Sigmoid colon (tissue), 7 donors: ENCODE data around the gene SLC9A8. TPM values are rescaled to one million over a fixed set of nuclear protein-coding genes. Genes with fewer than 3 reads are reported as not detected.

Experiments used
- DNase-seq: peaks from one replicate; pipeline ENCODE4 v3.0.0-alpha.2; 2019
- H3K27ac ChIP-seq, 4 donors: fragments of 200-600 bp; sonication (generic); one replicate each; pipeline ENCODE4 v1.5.1; 2016 to 2019; ENCODE audit warnings: mild to moderate bottlenecking in 1 of 4
- H3K27me3 ChIP-seq, 3 donors: fragments of 200-600 bp; sonication (generic); one replicate each; pipeline ENCODE4 v1.5.1; 2019; ENCODE audit warnings: mild to moderate bottlenecking in 1 of 3
- H3K36me3 ChIP-seq, 4 donors: fragments of 200-600 bp; sonication (generic); one replicate each; pipeline ENCODE4 v1.5.1; 2016 to 2019
- H3K4me1 ChIP-seq, 4 donors: fragments of 200-600 bp; sonication (generic); one replicate each; pipeline ENCODE4 v1.5.1; 2017 to 2019
- H3K4me3 ChIP-seq, 4 donors: fragments of 200-600 bp; sonication (generic); one replicate each; pipeline ENCODE4 v1.5.1; 2017 to 2019; ENCODE audit warnings: mild to moderate bottlenecking in 2 of 4, moderate library complexity in 1 of 4
- H3K9me3 ChIP-seq, 4 donors: fragments of 200-600 bp in 3 of 4; sonication (generic) in 3 of 4; one replicate each; pipeline versions ENCODE4 v1.5.1 to v1.6.1; 2013 to 2019
- CTCF ChIP-seq, 4 experiments: fragments of 450-650 bp in 3 of 4; fragments of 200-600 bp in 1 of 4; IDR thresholded peaks; one replicate each; pipeline ENCODE4 v1.5.1; 2016 to 2019; ENCODE audit warnings: antibody characterized with exemption in 4 of 4, mild to moderate bottlenecking in 3 of 4, moderate library complexity in 2 of 4
- EP300 ChIP-seq, 4 donors: sonication (generic); formaldehyde crosslinking; IDR thresholded peaks; one replicate each; pipeline ENCODE4 v1.6.1; 2017; ENCODE audit warnings: antibody characterized with exemption in 4 of 4
- POLR2A ChIP-seq, 2 donors: fragments of 450-650 bp; IDR thresholded peaks; one replicate each; pipeline ENCODE4 v1.6.1; 2016; ENCODE audit warnings: antibody characterized with exemption in 2 of 2, mild to moderate bottlenecking in 2 of 2, moderate library complexity in 2 of 2
- POLR2AphosphoS5 ChIP-seq, 4 donors: sonication (generic); formaldehyde crosslinking; IDR thresholded peaks; one replicate each; pipeline ENCODE4 v1.6.1; 2017; ENCODE audit warnings: antibody characterized with exemption in 4 of 4
- WGBS, 2 donors: extraction: QIAGEN DNeasy Blood & Tissue Kit; methylation state at CpG; one replicate each; pipeline ENCODE4 v1.1.7; 2013; 5-methylcytosine and 5-hydroxymethylcytosine counted together
- intact Hi-C: fragments of 100-400 bp; cut with DNase I; formaldehyde crosslinking; loops from one replicate; pipeline ENCODE4 v1.15.1; 2023
- polyA plus RNA-seq, 3 donors: library from polyadenylated mRNA; stranded (reverse); fragments of 200-250 nt; gene quantifications; one replicate each; pipeline ENCODE4 v1.2.3, GENCODE V29; 2013
- total RNA-seq, 4 donors: library from RNA; depleted of rRNA; stranded (reverse); fragments of >200 nt; gene quantifications; one replicate each; pipeline ENCODE4 v1.1.0, GENCODE V29; 2016
- donor health status: healthy with polysubstance abuse.
- donor health status: Bipolar disorder and iron deficiency.
- donor health status: healthy.

Gene SLC9A8
- total and polyA plus RNA-seq, 7 donors = 1.8 to 14.7 (median 5.7) TPM

GRCh38 chr20:49870261-49870660 lies 57.6 kb downstream of the SLC9A8 start:
- H3K27ac ChIP-seq = no peak overlapping the region
- peaks cover 0 to under 1% (median 0%) of the 10 kb centered on the region in 4 donors for H3K4me1 ChIP-seq
- no peak overlapping the region for H3K4me3 ChIP-seq
- H3K27me3 ChIP-seq = no peaks in the 10 kb centered on the region
- peaks cover 0 to 60% (median 5%) of the 10 kb centered on the region in 4 donors for H3K36me3 ChIP-seq
- H3K9me3 ChIP-seq = no peaks in the 10 kb centered on the region
- 95 to 99% methylated on average over 5 of the region's 5 CpGs for WGBS, 2 donors
- no peak for DNase-seq
- intact Hi-C loops = no loop called here
- no peak for TF ChIP-seq POLR2AphosphoS5 (IDR thresholded peaks at IDR 0.05)

GRCh38 chr20:49871391-49871948 lies 58.8 kb downstream of the SLC9A8 start:
- no peaks in the 10 kb centered on the region for H3K27me3 ChIP-seq
- intact Hi-C loops = no loop called here
- peaks cover 0 to 50% (median 0%) of the 10 kb centered on the region in 4 donors for H3K36me3 ChIP-seq
- peaks cover 0 to 9% (median 2%) of the 10 kb centered on the region in 4 donors for H3K4me1 ChIP-seq
- DNase-seq = no peak
- no peak overlapping the region for H3K27ac ChIP-seq
- 96 to 98% methylated on average over 6 of the region's 6 CpGs for WGBS, 2 donors
- no peaks in the 10 kb centered on the region for H3K9me3 ChIP-seq
- TF ChIP-seq CTCF (IDR thresholded peaks at IDR 0.05) (no peak), POLR2AphosphoS5 (IDR thresholded peaks at IDR 0.05) (no peak), POLR2A (IDR thresholded peaks at IDR 0.05) (no peak), EP300 (IDR thresholded peaks at IDR 0.05) (no peak)
- no peak overlapping the region for H3K4me3 ChIP-seq

GRCh38 chr20:49872056-49872455 lies 59.4 kb downstream of the SLC9A8 start:
- no peaks in the 10 kb centered on the region for H3K9me3 ChIP-seq
- TF ChIP-seq EP300 (IDR thresholded peaks at IDR 0.05) (no peak), POLR2AphosphoS5 (IDR thresholded peaks at IDR 0.05) (no peak)
- H3K27ac ChIP-seq = no peak overlapping the region
- H3K4me1 ChIP-seq = peaks cover 0 to 15% (median 8%) of the 10 kb centered on the region in 4 donors
- intact Hi-C loops = no loop called here
- 94 to 96% methylated on average over 1 of the region's 1 CpG for WGBS, 2 donors
- H3K27me3 ChIP-seq = no peaks in the 10 kb centered on the region
- H3K36me3 ChIP-seq = peaks cover 0 to 50% (median 0%) of the 10 kb centered on the region in 4 donors
- DNase-seq = no peak
- no peak overlapping the region for H3K4me3 ChIP-seq

- no peak for TF ChIP-seq POLR2AphosphoS5 (IDR thresholded peaks at IDR 0.05)
- no peak for TF ChIP-seq CTCF (IDR thresholded peaks at IDR 0.05)
- no peak for TF ChIP-seq EP300 (IDR thresholded peaks at IDR 0.05)
- TF ChIP-seq POLR2A (IDR thresholded peaks at IDR 0.05) = no peak
- Histone ChIP-seq H3K4me1 (peaks cover 0 to 23% (median 15%) of the 10 kb centered on the region in 4 donors), H3K27ac (no peak overlapping the region), H3K4me3 (no peak overlapping the region), H3K27me3 (no peaks in the 10 kb centered on the region), H3K36me3 (peaks cover 0 to 29% (median 2%) of the 10 kb centered on the region in 4 donors), H3K9me3 (no peaks in the 10 kb centered on the region)
- intact Hi-C loops = no loop called here
- DNase-seq = no peak
- WGBS, 2 donors = 88 to 91% methylated on average over 6 of the region's 6 CpGs
Measured at GRCh38 chr20:49874696-49875095, 62.1 kb downstream of the SLC9A8 start.

- Histone ChIP-seq H3K9me3 (no peaks in the 10 kb centered on the region), H3K4me1 (peaks cover 0 to 24% (median 18%) of the 10 kb centered on the region in 4 donors), H3K27me3 (no peaks in the 10 kb centered on the region), H3K27ac (peak overlapping the region in 1 of 4 donors; percentile 62), H3K4me3 (no peak overlapping the region), H3K36me3 (peaks cover 0 to 36% (median 2%) of the 10 kb centered on the region in 4 donors)
- TF ChIP-seq EP300 (IDR thresholded peaks at IDR 0.05) (no peak), POLR2A (IDR thresholded peaks at IDR 0.05) (no peak), CTCF (IDR thresholded peaks at IDR 0.05) (no peak), POLR2AphosphoS5 (IDR thresholded peaks at IDR 0.05) (peak in 3 of 4 donors; percentile 34 to 60 (median 58))
- WGBS, 2 donors = 73 to 84% methylated on average over 4 of the region's 4 CpGs
- intact Hi-C loops = loop anchor here (1.0 kb wide), 1 partner anchor 21 kb away; no protein-coding TSS in a partner anchor
- peak; percentile 21 for DNase-seq
Measured at GRCh38 chr20:49877386-49877921, 64.8 kb downstream of the SLC9A8 start.
